ENCODE measurements around the gene TCF12. TPM values are rescaled to one million over a fixed set of nuclear protein-coding genes. Genes with fewer than 3 reads are reported as not detected.

Gene TCF12
- total RNA-seq, 1 experiment from 2014 or later, result 189 TPM

GRCh38 chr15:57237301-57237642 is 318.8 kb downstream of the TCF12 start:
- no peak for DNase-seq
- H3K4me1 ChIP-seq (ENCODE audit: low read length), result peaks cover 46% of the 10 kb centered on the region
- H3K9me3 ChIP-seq (ENCODE audit: low read length), result no peaks in the 10 kb centered on the region
- H3K79me2 ChIP-seq (ENCODE audit: low read length), result peaks cover 10% of the 10 kb centered on the region; the same call in 1 of the 2 replicates
- no peaks in the 10 kb centered on the region for H3K27me3 ChIP-seq (ENCODE audit: low read length)
- peaks cover 25% of the 10 kb centered on the region; the same call in 1 of the 2 replicates for H3K36me3 ChIP-seq (ENCODE audit: insufficient read depth, low read length)
- no peak overlapping the region for H3K9ac ChIP-seq (ENCODE audit: low read length)
- no peak overlapping the region for H2AFZ ChIP-seq (ENCODE audit: low read length)
- H4K20me1 ChIP-seq (ENCODE audit: insufficient read depth, low read depth, low read length), result no peaks in the 10 kb centered on the region
- no peak overlapping the region for H3K4me3 ChIP-seq (ENCODE audit: low read length)
- H3K9me2 ChIP-seq (replicated peaks; ENCODE audit: insufficient read depth, low read length), result 0 out of 2 replicates have a peak, but pooled peaks cover 3% of the 10 kb centered on the region
- H3K4me2 ChIP-seq (ENCODE audit: low read depth, low read length, poor library complexity, severe bottlenecking), result no peak overlapping the region
- H3K27ac ChIP-seq (ENCODE audit: low read length), result peak overlapping the region; percentile 88; the same call in 1 of the 2 replicates

- no peaks in the 10 kb centered on the region for H4K20me1 ChIP-seq (ENCODE audit: insufficient read depth, low read depth, low read length)
- H3K4me1 ChIP-seq (ENCODE audit: low read length), result peaks cover 50% of the 10 kb centered on the region
- no peak overlapping the region for H2AFZ ChIP-seq (ENCODE audit: low read length)
- H3K27ac ChIP-seq (ENCODE audit: low read length), result 0 out of 2 replicates have a peak overlapping the region, but pooled peaks have one; percentile 88
- H3K27me3 ChIP-seq (ENCODE audit: low read length), result no peaks in the 10 kb centered on the region
- no peak overlapping the region for H3K9ac ChIP-seq (ENCODE audit: low read length)
- no peak overlapping the region for H3K4me2 ChIP-seq (ENCODE audit: low read depth, low read length, poor library complexity, severe bottlenecking)
- no peaks in the 10 kb centered on the region for H3K9me3 ChIP-seq (ENCODE audit: low read length)
- H3K4me3 ChIP-seq (ENCODE audit: low read length), result no peak overlapping the region
- H3K79me2 ChIP-seq (ENCODE audit: low read length), result peaks cover 10% of the 10 kb centered on the region; the same call in 1 of the 2 replicates
- DNase-seq, result no peak
- 0 out of 2 replicates have a peak, but pooled peaks cover 3% of the 10 kb centered on the region for H3K9me2 ChIP-seq (replicated peaks; ENCODE audit: insufficient read depth, low read length)
- peaks cover 21% of the 10 kb centered on the region; the same call in 1 of the 2 replicates for H3K36me3 ChIP-seq (ENCODE audit: insufficient read depth, low read length)
Observed at GRCh38 chr15:57237676-57238075, 319.2 kb downstream of the TCF12 start.

DNA sequence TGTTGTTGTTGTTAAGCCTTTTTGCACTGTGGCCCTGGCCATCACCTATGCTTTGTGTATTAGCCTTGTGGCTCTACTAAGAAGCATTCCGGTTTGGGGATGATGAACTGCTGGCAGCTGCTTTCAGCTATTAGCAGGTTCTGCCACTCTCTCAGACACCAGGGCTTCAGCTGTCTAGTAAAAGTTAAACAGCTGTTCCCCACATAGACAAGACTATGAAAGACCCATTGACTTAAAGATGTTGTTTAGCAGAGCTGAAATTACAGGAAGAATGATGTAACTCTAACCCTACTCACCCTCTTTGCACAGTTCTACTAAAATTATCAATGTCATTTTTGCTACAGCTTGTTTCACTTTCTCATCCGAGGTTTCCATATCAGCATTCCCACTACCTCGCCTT is 326.7 kb downstream of the TCF12 start:
- no peak overlapping the region for H3K4me2 ChIP-seq (ENCODE audit: low read depth, low read length, poor library complexity, severe bottlenecking)
- H2AFZ ChIP-seq (ENCODE audit: low read length), result no peak overlapping the region
- H3K9ac ChIP-seq (ENCODE audit: low read length), result no peak overlapping the region
- 0 out of 2 replicates have a peak, but pooled peaks cover 4% of the 10 kb centered on the region for H3K36me3 ChIP-seq (ENCODE audit: insufficient read depth, low read length)
- H3K4me3 ChIP-seq (ENCODE audit: low read length), result no peak overlapping the region
- H3K9me3 ChIP-seq (ENCODE audit: low read length), result no peaks in the 10 kb centered on the region
- no peaks in the 10 kb centered on the region for H3K9me2 ChIP-seq (replicated peaks; ENCODE audit: insufficient read depth, low read length)
- DNase-seq, result no peak
- no peaks in the 10 kb centered on the region for H4K20me1 ChIP-seq (ENCODE audit: insufficient read depth, low read depth, low read length)
- H3K4me1 ChIP-seq (ENCODE audit: low read length), result peaks cover 8% of the 10 kb centered on the region
- no peaks in the 10 kb centered on the region for H3K27me3 ChIP-seq (ENCODE audit: low read length)
- H3K27ac ChIP-seq (ENCODE audit: low read length), result no peak overlapping the region
- H3K79me2 ChIP-seq (ENCODE audit: low read length), result no peaks in the 10 kb centered on the region

DNA sequence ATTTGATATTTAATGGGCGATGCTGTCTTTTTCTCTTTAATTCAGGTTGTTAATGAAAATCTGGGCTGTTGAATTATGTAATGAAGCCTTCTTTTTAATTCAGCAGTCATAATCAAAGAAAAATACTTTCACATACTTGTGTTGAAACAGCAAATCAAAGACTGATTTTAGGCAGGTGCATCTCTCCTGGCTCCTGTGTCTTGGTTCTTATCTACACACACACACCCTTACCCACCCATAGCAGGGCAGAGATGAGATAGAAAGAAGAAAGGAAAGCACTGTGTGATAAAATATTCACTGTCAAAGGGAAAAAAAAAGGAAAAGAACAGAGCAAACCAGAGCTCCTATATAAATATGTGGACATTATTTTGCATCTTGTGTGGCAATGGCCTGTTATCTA is 327.3 kb downstream of the TCF12 start:
- Histone ChIP-seq H3K36me3 (ENCODE audit: insufficient read depth, low read length) (0 out of 2 replicates have a peak, but pooled peaks cover 4% of the 10 kb centered on the region), H2AFZ (ENCODE audit: low read length) (no peak overlapping the region), H3K4me1 (ENCODE audit: low read length) (peaks cover 8% of the 10 kb centered on the region), H4K20me1 (ENCODE audit: insufficient read depth, low read depth, low read length) (no peaks in the 10 kb centered on the region), H3K27me3 (ENCODE audit: low read length) (no peaks in the 10 kb centered on the region), H3K4me2 (ENCODE audit: low read depth, low read length, poor library complexity, severe bottlenecking) (no peak overlapping the region), H3K27ac (ENCODE audit: low read length) (no peak overlapping the region), H3K79me2 (ENCODE audit: low read length) (no peaks in the 10 kb centered on the region), H3K9me2 (replicated peaks; ENCODE audit: insufficient read depth, low read length) (no peaks in the 10 kb centered on the region), H3K4me3 (ENCODE audit: low read length) (no peak overlapping the region), H3K9ac (ENCODE audit: low read length) (no peak overlapping the region), H3K9me3 (ENCODE audit: low read length) (no peaks in the 10 kb centered on the region)
- no peak for DNase-seq

DNA sequence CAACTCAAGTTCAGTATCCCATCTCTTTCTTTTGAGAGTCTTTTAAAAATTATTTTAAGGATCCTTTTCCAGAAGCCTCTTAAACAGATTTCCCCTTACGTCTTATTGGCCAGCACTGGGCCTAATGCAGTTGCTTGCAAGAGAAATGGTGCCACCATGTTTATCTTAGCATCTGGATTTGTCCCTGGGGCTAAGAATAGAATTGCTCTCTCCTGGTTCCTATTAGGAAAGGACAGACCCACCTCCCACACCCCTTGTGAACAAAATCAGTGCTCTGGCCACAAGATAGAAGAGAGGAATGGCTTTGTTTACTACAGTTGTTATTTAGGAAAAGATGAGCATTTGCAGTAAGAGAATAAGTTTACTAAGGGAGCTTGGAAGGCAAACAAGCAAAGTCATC is 329.6 kb downstream of the TCF12 start:
- H3K79me2 ChIP-seq (ENCODE audit: low read length), result no peaks in the 10 kb centered on the region
- no peaks in the 10 kb centered on the region for H3K9me2 ChIP-seq (replicated peaks; ENCODE audit: insufficient read depth, low read length)
- peaks cover 4% of the 10 kb centered on the region for H3K36me3 ChIP-seq (ENCODE audit: insufficient read depth, low read length)
- H3K9ac ChIP-seq (ENCODE audit: low read length), result no peak overlapping the region
- H3K27me3 ChIP-seq (ENCODE audit: low read length), result no peaks in the 10 kb centered on the region
- H4K20me1 ChIP-seq (ENCODE audit: insufficient read depth, low read depth, low read length), result no peaks in the 10 kb centered on the region
- DNase-seq, result no peak
- H3K4me3 ChIP-seq (ENCODE audit: low read length), result no peak overlapping the region
- no peak overlapping the region for H2AFZ ChIP-seq (ENCODE audit: low read length)
- H3K9me3 ChIP-seq (ENCODE audit: low read length), result no peaks in the 10 kb centered on the region
- no peak overlapping the region for H3K27ac ChIP-seq (ENCODE audit: low read length)
- no peak overlapping the region for H3K4me2 ChIP-seq (ENCODE audit: low read depth, low read length, poor library complexity, severe bottlenecking)
- H3K4me1 ChIP-seq (ENCODE audit: low read length), result no peaks in the 10 kb centered on the region

DNA sequence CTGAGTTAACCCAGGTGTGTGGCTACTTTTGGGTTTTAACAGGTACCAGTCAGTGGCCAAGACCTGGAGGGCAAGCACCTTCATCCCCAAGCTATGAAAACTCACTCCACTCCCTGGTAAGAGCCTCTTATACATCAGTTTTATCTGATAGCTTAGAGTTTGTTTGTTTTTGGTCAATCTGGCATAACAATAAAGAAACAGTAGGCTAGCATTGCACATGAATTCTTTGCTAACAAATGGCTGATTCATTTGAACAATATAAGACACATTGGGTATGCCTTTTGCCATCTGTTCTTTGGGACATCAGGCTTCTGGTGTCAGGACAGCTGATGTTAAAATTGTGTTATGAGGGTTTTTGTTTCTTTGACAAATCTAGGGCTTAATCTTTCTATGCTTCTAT is 332.9 kb downstream of the TCF12 start:
- Histone ChIP-seq H3K4me2 (ENCODE audit: low read depth, low read length, poor library complexity, severe bottlenecking) (no peak overlapping the region), H3K27me3 (ENCODE audit: low read length) (no peaks in the 10 kb centered on the region), H3K4me1 (ENCODE audit: low read length) (no peaks in the 10 kb centered on the region), H2AFZ (ENCODE audit: low read length) (no peak overlapping the region), H3K9me3 (ENCODE audit: low read length) (no peaks in the 10 kb centered on the region), H3K79me2 (ENCODE audit: low read length) (0 out of 2 replicates have a peak, but pooled peaks cover 3% of the 10 kb centered on the region), H3K4me3 (ENCODE audit: low read length) (no peak overlapping the region), H3K27ac (ENCODE audit: low read length) (no peak overlapping the region), H3K9me2 (replicated peaks; ENCODE audit: insufficient read depth, low read length) (no peaks in the 10 kb centered on the region), H3K36me3 (ENCODE audit: insufficient read depth, low read length) (peaks cover 11% of the 10 kb centered on the region), H3K9ac (ENCODE audit: low read length) (no peak overlapping the region), H4K20me1 (ENCODE audit: insufficient read depth, low read depth, low read length) (no peaks in the 10 kb centered on the region)
- DNase-seq, result no peak

DNA sequence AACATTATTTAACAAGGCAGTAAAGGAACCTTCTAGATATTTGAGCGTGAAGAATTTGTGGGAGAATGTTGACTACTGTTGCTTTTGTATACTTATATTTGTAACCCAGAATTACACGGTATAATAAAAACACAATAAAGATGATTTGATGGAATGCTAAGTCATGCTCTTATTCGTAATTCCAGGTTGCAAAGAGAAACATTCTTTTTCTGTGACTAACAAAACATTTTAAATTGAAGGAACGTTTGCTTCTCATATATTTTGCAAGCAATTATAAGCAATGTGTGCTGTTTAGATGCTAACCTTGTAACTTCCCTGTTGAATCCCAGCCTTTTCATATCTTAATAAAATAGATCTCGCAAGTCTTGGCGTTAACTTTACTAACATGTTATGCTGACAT is 333.5 kb downstream of the TCF12 start:
- Histone ChIP-seq H3K4me2 (ENCODE audit: low read depth, low read length, poor library complexity, severe bottlenecking) (no peak overlapping the region), H3K9me2 (replicated peaks; ENCODE audit: insufficient read depth, low read length) (no peaks in the 10 kb centered on the region), H3K4me1 (ENCODE audit: low read length) (no peaks in the 10 kb centered on the region), H3K36me3 (ENCODE audit: insufficient read depth, low read length) (peaks cover 11% of the 10 kb centered on the region), H3K9ac (ENCODE audit: low read length) (no peak overlapping the region), H4K20me1 (ENCODE audit: insufficient read depth, low read depth, low read length) (no peaks in the 10 kb centered on the region), H3K4me3 (ENCODE audit: low read length) (no peak overlapping the region), H3K9me3 (ENCODE audit: low read length) (no peaks in the 10 kb centered on the region), H3K79me2 (ENCODE audit: low read length) (0 out of 2 replicates have a peak, but pooled peaks cover 3% of the 10 kb centered on the region), H3K27ac (ENCODE audit: low read length) (no peak overlapping the region), H2AFZ (ENCODE audit: low read length) (no peak overlapping the region), H3K27me3 (ENCODE audit: low read length) (no peaks in the 10 kb centered on the region)
- DNase-seq, result no peak

DNA sequence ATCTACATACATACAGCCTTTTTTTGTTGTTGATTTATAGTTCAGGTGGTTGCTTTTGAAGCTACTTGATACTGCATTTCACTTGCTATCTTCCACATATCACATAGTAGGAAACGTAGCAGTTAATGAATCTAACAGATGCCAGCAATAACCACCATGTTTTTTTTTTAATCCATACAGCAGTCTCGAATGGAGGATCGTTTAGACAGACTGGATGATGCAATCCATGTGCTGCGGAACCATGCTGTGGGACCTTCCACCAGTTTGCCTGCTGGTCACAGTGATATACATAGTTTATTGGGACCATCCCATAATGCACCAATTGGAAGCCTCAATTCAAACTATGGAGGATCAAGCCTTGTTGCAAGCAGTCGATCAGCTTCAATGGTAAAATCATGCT is 334.6 kb downstream of the TCF12 start:
- DNase-seq, result no peak
- no peaks in the 10 kb centered on the region for H3K4me1 ChIP-seq (ENCODE audit: low read length)
- H3K27ac ChIP-seq (ENCODE audit: low read length), result no peak overlapping the region
- H3K9me2 ChIP-seq (replicated peaks; ENCODE audit: insufficient read depth, low read length), result no peaks in the 10 kb centered on the region
- H3K9ac ChIP-seq (ENCODE audit: low read length), result no peak overlapping the region
- H3K4me3 ChIP-seq (ENCODE audit: low read length), result no peak overlapping the region
- peaks cover 13% of the 10 kb centered on the region for H3K36me3 ChIP-seq (ENCODE audit: insufficient read depth, low read length)
- H3K79me2 ChIP-seq (ENCODE audit: low read length), result 0 out of 2 replicates have a peak, but pooled peaks cover 3% of the 10 kb centered on the region
- no peak overlapping the region for H3K4me2 ChIP-seq (ENCODE audit: low read depth, low read length, poor library complexity, severe bottlenecking)
- no peaks in the 10 kb centered on the region for H3K9me3 ChIP-seq (ENCODE audit: low read length)
- H4K20me1 ChIP-seq (ENCODE audit: insufficient read depth, low read depth, low read length), result no peaks in the 10 kb centered on the region
- H3K27me3 ChIP-seq (ENCODE audit: low read length), result no peaks in the 10 kb centered on the region
- H2AFZ ChIP-seq (ENCODE audit: low read length), result no peak overlapping the region
